Aorta (tissue), 5 donors: Measurements from ENCODE around the gene HBEGF. TPM values are rescaled to one million over a fixed set of nuclear protein-coding genes. Genes with fewer than 3 reads are reported as not detected.

Experiments used
- ATAC-seq: fragments of 200-7000 bp; cut with Tn5 transposase; one replicate; pipeline ENCODE4 v1.9.1; 2022; ENCODE audit warnings: moderate library complexity; ENCODE audit not compliant: low FRiP score
- DNase-seq, 2 donors: peaks; one replicate each; pipeline ENCODE4 v3.0.0-alpha.2; 2020
- H3K27ac ChIP-seq, 2 donors: one replicate each; pipeline ENCODE4 v1.5.1; 2013; ENCODE audit warnings: low read length in 2 of 2, mild to moderate bottlenecking in 2 of 2, moderate library complexity in 2 of 2, control low read depth in 1 of 2, inconsistent platforms in 1 of 2, low read depth in 1 of 2
- H3K27me3 ChIP-seq, 2 donors: one replicate each; pipeline ENCODE4 v1.6.1; 2013; ENCODE audit warnings: control low read depth in 1 of 2, low read length in 1 of 2, mild to moderate bottlenecking in 1 of 2, moderate library complexity in 1 of 2; ENCODE audit not compliant: insufficient read depth in 2 of 2, control insufficient read depth in 1 of 2
- H3K36me3 ChIP-seq, 2 donors: one replicate each; pipeline ENCODE4 v1.6.1; 2013; ENCODE audit warnings: control low read depth in 1 of 2, low read length in 1 of 2, mild to moderate bottlenecking in 1 of 2; ENCODE audit not compliant: insufficient read depth in 2 of 2, control insufficient read depth in 1 of 2
- H3K4me1 ChIP-seq, 2 donors: one replicate each; pipeline ENCODE4 v1.6.1; 2013; ENCODE audit warnings: low read length in 2 of 2, control low read depth in 1 of 2, mild to moderate bottlenecking in 1 of 2, moderate library complexity in 1 of 2; ENCODE audit not compliant: insufficient read depth in 2 of 2, control insufficient read depth in 1 of 2
- H3K4me3 ChIP-seq, 2 donors: one replicate each; pipeline ENCODE4 v1.5.1; 2013; ENCODE audit warnings: low read length in 2 of 2, control low read depth in 1 of 2, mild to moderate bottlenecking in 1 of 2
- H3K9me3 ChIP-seq: one replicate; pipeline ENCODE4 v1.6.1; 2013; ENCODE audit warnings: mild to moderate bottlenecking, low read length; ENCODE audit not compliant: control insufficient read depth
- WGBS, 2 donors: extraction: QIAGEN DNeasy Blood & Tissue Kit; methylation state at CpG; one replicate each; pipeline ENCODE4 v1.1.7; 2013; 5-methylcytosine and 5-hydroxymethylcytosine counted together
- intact Hi-C, 2 donors: fragments of 100-400 bp; cut with DNase I; formaldehyde crosslinking; loops; one replicate each; pipeline versions ENCODE4 v1.14.2 to v1.15.0; 2022
- polyA plus RNA-seq, 2 donors: library from polyadenylated mRNA; stranded (reverse); fragments of 200-250 nt; gene quantifications; one replicate each; pipeline ENCODE4 v1.2.3, GENCODE V29; 2013
- total RNA-seq, 2 donors: library from RNA; stranded (reverse); fragmentation: NEBNext Ultra II Directional; extraction: Animal tissue kit (Norgen Biotek cat#: 25700); gene quantifications; one replicate each; pipeline ENCODE4 v1.2.1, GENCODE V29; 2021
- donor health status: healthy with polysubstance abuse.
- donor health status: Bipolar disorder and iron deficiency.
- donor health status: DM: no; HTN: no; CAD: no.
- donor health status: DM: no; HTN: no; CAD: no.
- donor health status: DM: yes; HTN: yes; CAD: no.

The HBEGF gene
- total and polyA plus RNA-seq, 4 donors = 2.0 to 30.2 (median 8.4) TPM

DNA sequence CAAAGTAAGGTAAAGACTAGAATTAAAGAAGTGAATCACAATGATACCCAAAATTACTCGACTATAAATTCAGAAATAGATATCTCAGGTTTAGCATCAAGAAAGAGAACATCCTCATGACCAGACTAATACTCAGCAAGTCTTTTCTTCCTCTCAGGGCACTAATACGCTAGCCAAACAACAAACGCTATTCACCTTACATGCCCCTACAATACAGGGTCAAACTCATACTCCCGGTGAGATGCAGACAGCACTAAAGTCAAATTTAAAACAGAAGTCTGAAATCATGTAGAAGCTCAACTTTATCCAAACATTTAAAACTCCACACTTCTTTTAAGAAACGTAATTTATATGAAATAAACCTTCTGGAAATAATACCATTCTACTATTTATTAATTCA, 49.1 kb downstream of the HBEGF start:
- Histone ChIP-seq H3K4me3 (no peak overlapping the region), H3K27me3 (no peaks in the 10 kb centered on the region), H3K27ac (no peak overlapping the region), H3K9me3 (no peaks in the 10 kb centered on the region), H3K36me3 (no peaks in the 10 kb centered on the region), H3K4me1 (peaks cover 2% of the 10 kb centered on the region in 2 donors)
- DNase-seq (no peak), ATAC-seq (no peak)
- WGBS, 2 donors = 37 to 41% methylated on average over 5 of the region's 5 CpGs
- intact Hi-C loops = no loop called here

DNA sequence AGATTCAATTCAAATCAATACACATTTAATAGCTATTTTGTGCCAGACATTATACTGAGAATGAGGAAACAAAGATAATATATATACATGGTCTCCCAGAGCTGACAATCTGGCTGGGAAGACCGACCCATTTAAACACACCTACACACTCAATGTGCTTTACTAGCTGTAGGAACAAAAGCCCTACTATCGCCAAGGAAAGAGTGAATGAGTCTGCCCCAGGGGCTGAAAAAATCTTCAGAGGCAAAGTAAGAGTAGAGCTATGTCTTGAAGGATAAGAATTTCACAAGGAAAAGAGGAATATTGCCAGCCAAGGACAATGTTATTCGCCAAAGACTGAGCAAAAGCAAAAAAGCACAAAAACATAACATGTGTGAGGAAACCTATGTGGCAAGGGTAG, 50.1 kb downstream of the HBEGF start:
- Histone ChIP-seq H3K4me1 (peaks cover 2 to 4% of the 10 kb centered on the region in 2 donors), H3K27ac (peak overlapping the region in 1 of 2 donors; percentile 59), H3K36me3 (no peaks in the 10 kb centered on the region), H3K9me3 (no peaks in the 10 kb centered on the region), H3K4me3 (no peak overlapping the region), H3K27me3 (no peaks in the 10 kb centered on the region)
- WGBS, 2 donors = 64 to 68% methylated on average over 3 of the region's 3 CpGs
- intact Hi-C loops = no loop called here
- ATAC-seq = no peak
- no peak for DNase-seq

DNA sequence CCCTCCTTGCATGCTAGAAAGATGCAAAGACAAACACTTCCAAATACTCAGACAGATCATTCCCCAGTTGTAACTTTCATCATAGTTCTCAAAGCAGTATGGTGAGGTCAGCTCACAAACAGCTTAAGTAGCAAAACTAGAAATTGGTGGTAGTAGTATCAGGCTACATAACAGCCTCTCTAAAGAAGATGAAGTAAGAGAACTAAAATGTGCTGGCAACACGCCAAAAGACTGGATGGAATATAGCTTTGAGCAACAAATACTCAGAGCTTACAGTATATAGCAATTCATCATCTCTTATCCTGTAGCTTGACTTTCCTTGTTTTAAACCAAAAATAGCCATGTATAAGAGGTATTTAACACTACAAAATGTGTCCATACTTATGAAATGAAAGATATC, 51.0 kb downstream of the HBEGF start:
- no peak for DNase-seq
- H3K4me1 ChIP-seq = peaks cover 2 to 4% of the 10 kb centered on the region in 2 donors
- H3K27ac ChIP-seq = no peak overlapping the region
- no peaks in the 10 kb centered on the region for H3K27me3 ChIP-seq
- H3K36me3 ChIP-seq = no peaks in the 10 kb centered on the region
- WGBS, 2 donors = 4 to 8% methylated on average over 1 of the region's 1 CpG
- H3K9me3 ChIP-seq = no peaks in the 10 kb centered on the region
- peak; percentile 62 for ATAC-seq
- intact Hi-C loops = no loop called here
- no peak overlapping the region for H3K4me3 ChIP-seq

DNA sequence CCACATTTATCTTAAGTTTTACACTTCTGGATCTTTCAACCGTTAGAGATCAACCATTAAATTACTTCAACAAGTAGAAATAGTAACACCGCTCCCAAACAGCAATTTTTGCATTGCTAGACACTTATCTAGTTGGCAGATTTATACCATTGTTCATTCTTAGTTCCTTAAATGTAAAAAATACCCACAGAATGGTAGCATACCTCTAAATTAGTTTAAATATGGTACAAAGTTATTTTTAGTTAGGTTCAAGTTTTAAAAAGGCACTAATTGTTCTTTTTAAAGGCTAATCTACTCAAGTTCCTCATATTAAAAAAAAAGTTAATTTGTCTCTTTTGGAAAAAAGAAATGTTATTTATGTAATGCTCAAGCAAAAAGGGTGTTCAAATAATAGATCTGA, 51.6 kb downstream of the HBEGF start:
- intact Hi-C loops = no loop called here
- H3K27ac ChIP-seq = no peak overlapping the region
- no peaks in the 10 kb centered on the region for H3K9me3 ChIP-seq
- no peak for ATAC-seq
- H3K27me3 ChIP-seq = no peaks in the 10 kb centered on the region
- no peak for DNase-seq
- no peaks in the 10 kb centered on the region for H3K36me3 ChIP-seq
- 23 to 26% methylated on average over 2 of the region's 2 CpGs for WGBS, 2 donors
- no peak overlapping the region for H3K4me3 ChIP-seq
- H3K4me1 ChIP-seq = peaks cover 2 to 4% of the 10 kb centered on the region in 2 donors

DNA sequence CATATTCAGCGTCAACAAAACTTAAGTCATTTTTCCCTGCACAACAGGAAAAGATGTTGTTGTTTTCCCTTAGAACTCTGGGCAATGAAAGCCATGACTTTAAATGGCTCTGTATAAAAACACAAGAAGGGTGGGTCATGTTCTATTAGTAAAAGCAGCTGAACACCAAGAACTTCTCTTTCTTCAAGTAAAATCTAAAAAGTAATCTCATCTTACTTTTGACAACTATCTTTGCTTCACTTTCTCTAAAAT, 52.6 kb downstream of the HBEGF start:
- H3K27ac ChIP-seq = peak overlapping the region in 1 of 2 donors; percentile 57
- H3K36me3 ChIP-seq = no peaks in the 10 kb centered on the region
- peaks cover 2 to 4% of the 10 kb centered on the region in 2 donors for H3K4me1 ChIP-seq
- no peaks in the 10 kb centered on the region for H3K9me3 ChIP-seq
- H3K4me3 ChIP-seq = no peak overlapping the region
- ATAC-seq = no peak
- H3K27me3 ChIP-seq = no peaks in the 10 kb centered on the region
- 59 to 64% methylated on average over 1 of the region's 1 CpG for WGBS, 2 donors
- DNase-seq = no peak
- intact Hi-C loops = no loop called here

DNA sequence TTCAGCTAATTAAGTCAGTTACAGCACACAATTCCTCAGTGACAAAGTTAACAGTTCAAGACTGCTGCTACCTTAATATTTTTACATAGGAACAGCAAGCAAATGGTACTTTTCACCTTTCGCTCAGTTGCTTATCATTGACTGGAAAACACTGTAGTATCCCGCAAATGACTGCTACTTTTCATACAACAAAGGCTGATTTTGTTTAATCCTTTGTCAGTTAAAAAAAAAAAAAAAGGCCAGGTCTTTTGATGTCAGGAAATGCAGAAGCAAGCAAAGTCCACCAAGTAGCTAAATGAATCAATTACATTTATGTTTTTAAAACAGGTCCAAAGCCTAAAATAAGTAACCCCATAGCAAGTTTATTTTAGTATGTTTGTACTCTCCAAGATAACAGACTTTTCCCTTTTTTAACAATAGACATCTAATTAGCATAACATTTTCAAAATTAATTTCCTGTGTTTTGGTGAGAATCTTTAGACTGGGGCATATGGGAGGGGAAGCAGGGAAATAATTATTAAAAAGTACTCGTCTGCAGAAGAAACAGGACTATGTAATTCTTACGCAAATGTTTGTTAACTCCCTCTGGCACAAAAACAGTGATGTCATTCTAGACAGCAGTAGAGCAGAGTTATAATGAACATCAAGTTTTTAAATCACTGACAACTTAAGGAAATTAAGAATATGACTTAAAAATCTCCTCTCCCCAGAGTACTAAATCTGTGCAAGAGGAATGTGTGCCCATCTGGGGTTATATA, 53.1 kb downstream of the HBEGF start:
- DNase-seq = no peak
- intact Hi-C loops = no loop called here
- Histone ChIP-seq H3K27me3 (no peaks in the 10 kb centered on the region), H3K4me1 (peaks cover 2 to 4% of the 10 kb centered on the region in 2 donors), H3K27ac (peak overlapping the region in 1 of 2 donors; percentile 57), H3K36me3 (no peaks in the 10 kb centered on the region), H3K4me3 (no peak overlapping the region), H3K9me3 (no peaks in the 10 kb centered on the region)
- 52% methylated on average over 4 of the region's 4 CpGs for WGBS, 2 donors
- peak; percentile 52 for ATAC-seq

DNA sequence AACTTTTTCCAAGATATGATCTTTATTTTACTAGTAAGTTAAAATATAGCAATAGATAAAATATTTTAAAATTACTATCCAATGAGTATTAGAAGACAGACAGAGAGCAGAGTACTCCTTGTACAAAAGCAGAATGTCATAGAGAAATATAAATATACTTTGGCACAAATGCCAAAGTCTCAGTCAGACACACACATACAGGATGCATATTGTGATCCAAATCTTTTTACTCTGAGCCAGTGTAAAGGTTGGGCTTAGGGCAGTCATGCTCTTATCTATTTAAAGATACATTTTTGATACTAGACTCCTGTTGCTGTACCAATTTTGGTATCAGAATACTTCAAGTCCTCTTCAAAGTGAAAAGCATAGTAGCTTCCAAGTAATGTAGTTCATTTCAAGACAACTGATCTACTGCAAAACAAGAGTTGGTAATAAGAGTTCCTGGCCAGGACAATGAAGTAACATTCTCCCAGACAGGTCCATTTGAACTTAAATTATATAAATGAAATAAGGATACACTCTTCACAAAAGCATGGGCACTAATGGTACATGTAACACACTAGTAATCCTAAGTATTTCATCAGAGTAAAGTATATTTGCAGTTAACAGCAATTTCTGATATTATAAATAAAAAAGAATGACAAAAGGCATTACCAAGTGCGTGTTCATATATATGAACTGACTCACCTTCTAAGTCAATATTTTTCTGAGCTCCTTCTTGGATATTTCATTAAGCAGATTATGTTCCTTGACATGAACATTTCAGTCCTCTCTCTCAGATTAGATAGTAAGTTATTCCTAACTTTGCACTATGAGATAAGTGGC, 54.0 kb downstream of the HBEGF start:
- DNase-seq (no peak), ATAC-seq (no peak)
- H3K27me3 ChIP-seq = no peaks in the 10 kb centered on the region
- intact Hi-C loops = no loop called here
- no peak overlapping the region for H3K27ac ChIP-seq
- H3K4me3 ChIP-seq = no peak overlapping the region
- no peaks in the 10 kb centered on the region for H3K9me3 ChIP-seq
- WGBS, 2 donors = 21 to 28% methylated on average over 1 of the region's 1 CpG
- H3K4me1 ChIP-seq = peaks cover 2 to 4% of the 10 kb centered on the region in 2 donors
- H3K36me3 ChIP-seq = peaks cover 0 to 2% of the 10 kb centered on the region in 2 donors

DNA sequence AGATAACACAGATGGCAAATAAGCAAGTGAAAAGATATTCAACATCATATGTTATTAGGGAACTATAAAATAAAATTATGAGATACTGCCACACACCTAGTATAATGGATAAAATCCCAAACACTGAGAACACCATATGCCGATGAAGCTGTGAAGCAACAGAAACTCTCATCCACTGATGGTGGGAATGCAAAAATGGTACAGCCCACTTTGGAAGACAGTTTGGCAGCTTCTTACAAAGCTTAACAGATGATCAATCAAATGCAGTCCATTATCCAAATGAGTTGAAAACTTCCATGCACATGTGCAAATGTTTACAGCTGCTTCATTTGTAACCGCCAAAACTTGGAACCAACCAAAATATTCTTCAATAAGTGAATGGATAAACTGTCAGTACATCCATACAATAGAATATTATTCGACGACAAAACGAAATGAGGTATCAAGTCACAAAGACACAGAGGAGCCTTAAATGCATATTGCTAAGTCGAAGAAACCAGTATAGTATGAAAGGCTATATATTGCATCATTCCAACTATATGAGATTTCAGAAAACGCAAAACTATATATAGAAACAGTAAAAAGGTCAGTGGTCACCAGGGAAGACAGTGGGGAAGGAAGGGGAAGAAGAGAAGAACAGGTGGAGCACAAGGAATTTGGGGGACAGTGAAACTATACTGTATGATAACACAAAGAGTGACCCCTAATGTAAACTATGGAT, 58.4 kb downstream of the HBEGF start:
- peaks cover 0 to 4% of the 10 kb centered on the region in 2 donors for H3K4me1 ChIP-seq
- DNase-seq = no peak
- 83% methylated on average over 7 of the region's 7 CpGs for WGBS, 2 donors
- no peaks in the 10 kb centered on the region for H3K9me3 ChIP-seq
- H3K36me3 ChIP-seq = peaks cover 0 to 2% of the 10 kb centered on the region in 2 donors
- no peak overlapping the region for H3K4me3 ChIP-seq
- no peak for ATAC-seq
- H3K27ac ChIP-seq = no peak overlapping the region
- intact Hi-C loops = no loop called here
- H3K27me3 ChIP-seq = no peaks in the 10 kb centered on the region
